AG09309 (cell line): ENCODE measurements around the gene HUWE1.

Source experiments
- DNase-seq: peaks from one replicate; pipeline ENCODE4 v3.0.0-alpha.2; 2010; ENCODE audit warnings: low read depth
- H3K4me3 ChIP-seq: 2 replicates; pipeline ENCODE4 v1.5.1; 2011; ENCODE audit warnings: mild to moderate bottlenecking, low read depth, low read length, moderate library complexity; ENCODE audit not compliant: control insufficient read depth
- TF ChIP-seq, protein P1 (sequence below): IDR thresholded peaks from 2 replicates; pipeline ENCODE4 v1.5.1; 2011; ENCODE audit warnings: mild to moderate bottlenecking, low read depth, low read length, inconsistent platforms; ENCODE audit not compliant: insufficient read depth, control insufficient read depth; ENCODE audit errors: missing control alignments

The HUWE1 gene

DNA sequence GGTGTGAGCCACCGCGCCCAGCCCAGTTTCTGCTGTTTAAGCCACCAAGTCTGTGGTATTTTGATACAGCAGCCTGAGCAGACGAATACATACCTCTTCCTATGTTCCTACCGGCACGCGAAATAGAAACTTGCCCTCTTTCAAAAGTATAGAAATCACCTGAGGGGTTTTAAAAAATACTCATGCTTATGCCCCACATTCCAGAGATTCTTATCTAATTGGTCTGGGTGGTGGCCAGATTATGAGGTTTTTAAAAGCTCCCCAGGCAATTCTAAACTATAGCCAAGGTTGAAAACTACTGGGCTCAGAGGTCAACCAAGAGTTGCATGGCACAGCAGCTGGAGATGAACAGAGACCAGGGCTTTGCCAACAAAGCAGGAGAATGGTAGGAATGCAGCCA lies 24.9 kb upstream of the HUWE1 start:
- H3K4me3 ChIP-seq: no peak overlapping the region
- DNase-seq: no peak
- TF ChIP-seq, protein P1, sequence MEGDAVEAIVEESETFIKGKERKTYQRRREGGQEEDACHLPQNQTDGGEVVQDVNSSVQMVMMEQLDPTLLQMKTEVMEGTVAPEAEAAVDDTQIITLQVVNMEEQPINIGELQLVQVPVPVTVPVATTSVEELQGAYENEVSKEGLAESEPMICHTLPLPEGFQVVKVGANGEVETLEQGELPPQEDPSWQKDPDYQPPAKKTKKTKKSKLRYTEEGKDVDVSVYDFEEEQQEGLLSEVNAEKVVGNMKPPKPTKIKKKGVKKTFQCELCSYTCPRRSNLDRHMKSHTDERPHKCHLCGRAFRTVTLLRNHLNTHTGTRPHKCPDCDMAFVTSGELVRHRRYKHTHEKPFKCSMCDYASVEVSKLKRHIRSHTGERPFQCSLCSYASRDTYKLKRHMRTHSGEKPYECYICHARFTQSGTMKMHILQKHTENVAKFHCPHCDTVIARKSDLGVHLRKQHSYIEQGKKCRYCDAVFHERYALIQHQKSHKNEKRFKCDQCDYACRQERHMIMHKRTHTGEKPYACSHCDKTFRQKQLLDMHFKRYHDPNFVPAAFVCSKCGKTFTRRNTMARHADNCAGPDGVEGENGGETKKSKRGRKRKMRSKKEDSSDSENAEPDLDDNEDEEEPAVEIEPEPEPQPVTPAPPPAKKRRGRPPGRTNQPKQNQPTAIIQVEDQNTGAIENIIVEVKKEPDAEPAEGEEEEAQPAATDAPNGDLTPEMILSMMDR: no peak

DNA sequence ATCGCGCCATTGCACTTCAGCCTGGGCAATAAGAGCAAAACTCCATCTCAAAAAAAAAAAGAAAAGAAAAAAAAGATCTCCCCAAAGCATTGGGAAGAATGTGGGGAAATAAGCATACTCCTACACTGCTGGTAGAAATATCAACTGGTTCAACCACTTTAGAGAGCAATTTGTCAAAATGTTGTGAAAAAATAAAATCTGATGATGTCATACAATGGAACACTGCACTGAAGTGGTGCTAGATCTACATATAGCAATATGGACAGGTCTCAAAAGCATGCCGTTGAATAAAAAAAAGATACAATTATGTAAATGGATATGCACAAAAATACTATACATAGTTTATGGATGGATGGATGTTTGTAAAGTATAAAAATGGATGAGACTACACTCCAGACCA lies 18.3 kb upstream of the HUWE1 start:
- no peak for DNase-seq
- TF ChIP-seq, protein P1: no peak
- no peak overlapping the region for H3K4me3 ChIP-seq

DNA sequence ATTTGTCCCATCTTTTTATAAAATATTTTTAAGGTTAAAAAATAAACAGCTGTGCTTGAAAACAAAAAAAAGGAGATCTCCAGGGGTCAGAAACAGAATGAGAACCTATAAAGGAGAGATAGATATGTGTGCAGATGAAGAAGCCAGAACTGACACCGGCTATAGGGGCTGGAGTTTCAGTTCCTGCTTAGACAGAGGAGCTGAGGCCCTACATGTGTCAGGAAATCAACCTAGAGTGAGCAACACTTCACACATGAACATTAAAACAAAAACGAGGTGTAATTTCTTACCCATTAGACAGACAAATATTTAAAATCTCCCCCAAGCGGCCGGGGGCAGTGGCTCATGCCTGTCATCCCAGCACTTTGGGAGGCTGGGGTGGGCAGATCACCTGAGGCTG lies 17.8 kb upstream of the HUWE1 start:
- TF ChIP-seq, protein P1: no peak
- H3K4me3 ChIP-seq: no peak overlapping the region
- DNase-seq: no peak

DNA sequence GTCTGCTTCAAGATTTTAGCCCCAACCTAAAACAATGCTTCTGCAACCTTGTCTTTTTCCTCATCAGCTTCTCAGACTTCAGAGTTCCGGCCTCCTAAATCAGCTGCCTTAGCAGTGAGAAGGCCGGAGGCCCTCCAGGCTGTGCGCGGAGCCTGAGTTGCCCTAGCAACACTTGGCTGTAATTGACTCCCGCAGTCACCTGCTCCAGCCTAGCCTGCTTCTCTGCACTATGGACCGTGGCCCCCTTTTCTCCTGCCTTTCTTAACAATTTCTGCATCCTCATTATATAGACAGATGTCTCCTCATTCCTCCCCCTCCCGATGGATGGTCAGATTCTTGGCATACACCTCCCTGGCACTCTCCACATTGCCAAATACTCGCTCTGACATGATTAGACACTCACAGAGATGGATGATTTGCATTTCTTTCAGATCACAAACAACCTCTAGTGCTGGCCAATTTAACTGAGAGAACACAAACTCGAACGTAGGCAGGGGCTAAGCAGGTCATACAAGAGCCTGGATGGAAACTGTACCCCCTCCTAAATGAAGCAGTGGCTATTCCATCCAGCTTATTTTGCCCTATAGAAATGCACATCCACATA lies 9.5 kb upstream of the HUWE1 start:
- TF ChIP-seq, protein P1: no peak
- DNase-seq: no peak
- H3K4me3 ChIP-seq: no peak overlapping the region

DNA sequence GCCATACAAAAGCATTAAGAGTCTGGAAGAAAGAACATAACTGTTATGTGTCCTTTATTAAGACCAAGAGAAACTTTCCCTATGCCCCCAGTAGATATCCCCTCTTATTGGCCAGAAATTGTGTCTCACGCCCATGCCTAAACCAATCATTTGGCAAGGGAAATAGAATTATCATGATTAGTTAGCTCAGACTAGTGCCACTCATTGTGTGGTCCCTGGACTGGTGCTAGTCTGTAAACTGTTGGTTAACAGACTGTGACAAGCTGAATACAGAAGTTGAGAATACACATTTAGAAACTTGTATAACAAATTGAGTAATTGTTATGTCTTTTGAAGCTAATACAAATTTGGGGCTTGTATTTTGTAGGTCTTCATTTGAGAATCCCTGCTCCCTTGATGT lies 8.1 kb upstream of the HUWE1 start:
- no peak for DNase-seq
- no peak overlapping the region for H3K4me3 ChIP-seq
- TF ChIP-seq, protein P1: no peak

DNA sequence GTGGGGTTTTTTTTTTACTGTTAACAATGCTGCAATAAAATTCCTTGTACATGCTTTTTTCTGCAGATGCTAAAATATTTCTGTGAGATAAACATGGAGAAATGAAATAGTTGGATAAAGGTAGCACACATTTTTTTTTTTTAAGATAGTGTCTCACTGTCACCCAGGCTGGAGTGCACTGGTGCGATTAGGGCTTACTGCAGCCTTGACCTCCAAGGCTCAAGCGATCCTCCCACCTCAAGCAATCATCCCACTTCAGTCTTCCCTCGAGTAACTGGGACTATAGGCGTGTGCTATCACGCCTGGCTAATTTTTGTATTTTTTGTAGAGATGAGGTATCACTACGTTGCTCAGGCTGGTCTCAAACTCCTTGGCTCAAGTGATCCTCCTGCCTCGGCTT lies 1.8 kb upstream of the HUWE1 start:
- no peak for DNase-seq
- TF ChIP-seq, protein P1: no peak
- H3K4me3 ChIP-seq: no peak overlapping the region

DNA sequence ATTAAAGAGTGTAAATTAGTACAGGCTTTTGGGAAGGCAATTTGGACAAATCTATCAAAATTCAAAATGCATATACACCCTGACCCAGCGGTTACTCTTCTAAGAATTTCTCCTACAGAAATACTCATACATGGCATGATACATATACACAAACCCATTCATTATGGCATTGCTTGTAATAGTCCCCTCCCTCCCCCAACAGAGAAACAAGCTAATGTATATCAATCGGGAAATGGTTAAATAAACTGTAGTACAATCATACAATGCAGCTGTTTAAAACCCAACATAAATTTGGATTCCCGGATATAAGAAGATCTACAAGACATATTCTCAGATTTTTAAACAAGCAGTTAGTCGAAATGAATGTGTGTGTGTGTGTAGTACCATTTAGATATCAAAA lies 808 bp downstream of the HUWE1 start:
- no peak for DNase-seq
- TF ChIP-seq, protein P1: no peak
- H3K4me3 ChIP-seq: peak overlapping the region; percentile 71
